HCT116 (cell line): ENCODE results near the gene TAF12. TPM values are rescaled to one million over a fixed set of nuclear protein-coding genes. Genes with fewer than 3 reads are reported as not detected.

Experiments used
- ATAC-seq: fragments of 200-7000 bp; cut with Tn5 transposase; 2 replicates; pipeline ENCODE4 v1.9.1; 2020; ENCODE audit warnings: mild to moderate bottlenecking, moderate library complexity
- BruUV-seq: library from RNA; stranded (reverse); fragments of 400-500 nt; replicated peaks from 2 replicates; lab custom pipeline; 2021; lab: Mats Ljungman, UMichigan
- CTCF ChIA-PET: fragments of 300-600 bp; sonication (Branson Sonifier 250); formaldehyde crosslinking; loops from one replicate; lab custom pipeline; 2021; ENCODE audit warnings: antibody characterized with exemption; lab: Charles Lee
- POLR2A ChIA-PET: fragments of 300-600, 350-600 bp; sonication (Branson Sonifier 250); formaldehyde crosslinking; loops from one replicate; lab custom pipeline; 2021; ENCODE audit warnings: antibody characterized with exemption; lab: Charles Lee
- RAD21 ChIA-PET, 2 experiments: fragments of 300-600 bp; sonication (Branson Sonifier 250); formaldehyde crosslinking; loops; one replicate each; lab custom pipeline; 2023; ENCODE audit warnings: low total read pairs in 2 of 2; ENCODE audit not compliant: uncharacterized antibody in 2 of 2, unreplicated experiment in 2 of 2, low non-redundant PET in 1 of 2; lab: Charles Lee
- DNase-seq: peaks from one replicate; pipeline ENCODE4 v3.0.0-alpha.2; 2010; ENCODE audit warnings: low read depth, low spot score
- H2AFZ ChIP-seq: fragments of 200-600 bp; shearing (Covaris generic), sonication (generic); 2 replicates; pipeline ENCODE4 v1.6.1; 2017; ENCODE audit warnings: low read depth, mixed run types, mixed read lengths, antibody characterized with exemption, low read length; ENCODE audit not compliant: poor library complexity, severe bottlenecking
- H3K27ac ChIP-seq: 2 replicates; pipeline ENCODE4 v1.5.1; 2012; ENCODE audit warnings: low read depth, low read length
- H3K27me3 ChIP-seq: fragments of 200-600 bp; sonication (generic); 2 replicates; pipeline ENCODE4 v1.6.1; 2016; ENCODE audit warnings: mixed run types, low read length, mixed read lengths; ENCODE audit not compliant: insufficient read depth
- H3K36me3 ChIP-seq, 2 experiments: fragments of 200-500 bp in 1 of 2; fragments of 200-600 bp in 1 of 2; sonication (Bioruptor generic) in 1 of 2; sonication (generic) in 1 of 2; 2 replicates each; pipeline versions ENCODE4 v1.5.1 to v1.6.1; 2014 to 2016; ENCODE audit warnings: low read length in 2 of 2, inconsistent platforms in 1 of 2, mixed read lengths in 1 of 2, mixed run types in 1 of 2; ENCODE audit not compliant: insufficient read depth in 2 of 2, control insufficient read depth in 1 of 2
- H3K4me1 ChIP-seq, 2 experiments: fragments of 200-600 bp in 1 of 2; sonication (generic) in 1 of 2; 2 replicates each; pipeline versions ENCODE4 v1.5.1 to v1.6.1; 2012 to 2017; ENCODE audit warnings: low read length in 2 of 2, inconsistent platforms in 1 of 2, mild to moderate bottlenecking in 1 of 2, mixed read lengths in 1 of 2, mixed run types in 1 of 2, moderate library complexity in 1 of 2; ENCODE audit not compliant: insufficient read depth in 2 of 2, control insufficient read depth in 1 of 2
- H3K4me2 ChIP-seq: fragments of 200-600 bp; sonication (generic); 2 replicates; pipeline ENCODE4 v1.6.1; 2017; ENCODE audit warnings: mixed run types, low read length, mixed read lengths
- H3K4me3 ChIP-seq, 2 experiments: fragments of 200-600 bp in 1 of 2; sonication (generic) in 1 of 2; replicated peaks in 1 of 2; 2 replicates each; pipeline ENCODE4 v1.5.1; 2011 to 2016; ENCODE audit warnings: low read length in 2 of 2, control low read depth in 1 of 2, low read depth in 1 of 2, mild to moderate bottlenecking in 1 of 2, mixed read lengths in 1 of 2, mixed run types in 1 of 2
- H3K79me2 ChIP-seq: fragments of 200-600 bp; sonication (generic); 2 replicates; pipeline ENCODE4 v1.6.1; 2017; ENCODE audit warnings: mild to moderate bottlenecking, mixed run types, low read length, moderate library complexity, mixed read lengths; ENCODE audit not compliant: insufficient read depth
- H3K9ac ChIP-seq: fragments of 200-600 bp; sonication (generic); 2 replicates; pipeline ENCODE4 v1.6.1; 2016; ENCODE audit warnings: low read length, mixed read lengths
- H3K9me2 ChIP-seq: fragments of 200-600 bp; sonication (generic), shearing (Covaris generic); 2 replicates; pipeline ENCODE4 v1.6.1; 2017; ENCODE audit warnings: mixed run types, mild to moderate bottlenecking, moderate library complexity; ENCODE audit not compliant: insufficient read depth
- H3K9me3 ChIP-seq, 2 experiments: fragments of 200-500 bp in 1 of 2; fragments of 200-600 bp in 1 of 2; sonication (Bioruptor generic) in 1 of 2; sonication (generic) in 1 of 2; 2 replicates each; pipeline ENCODE4 v1.6.1; 2014 to 2017; ENCODE audit warnings: low read length in 2 of 2, mixed read lengths in 2 of 2, inconsistent platforms in 1 of 2, low read depth in 1 of 2, mild to moderate bottlenecking in 1 of 2, mixed run types in 1 of 2, moderate library complexity in 1 of 2; ENCODE audit not compliant: control insufficient read depth in 1 of 2, insufficient read depth in 1 of 2
- H4K20me1 ChIP-seq: fragments of 200-600 bp; sonication (generic), shearing (Covaris generic); 2 replicates; pipeline ENCODE4 v1.6.1; 2017; ENCODE audit warnings: mixed run types, mild to moderate bottlenecking, moderate library complexity; ENCODE audit not compliant: insufficient read depth
- POLR2AphosphoS5 ChIP-seq: IDR thresholded peaks from 2 replicates; pipeline ENCODE4 v1.6.1; 2011; ENCODE audit warnings: mild to moderate bottlenecking, low read depth, low read length, moderate library complexity
- RAD21 ChIP-seq: IDR thresholded peaks from 2 replicates; pipeline ENCODE4 v1.6.1; 2012; ENCODE audit warnings: low read depth, mild to moderate bottlenecking
- SP1 ChIP-seq: IDR thresholded peaks from 2 replicates; pipeline ENCODE4 v1.6.1; 2012; ENCODE audit warnings: low read depth
- SRF ChIP-seq: IDR thresholded peaks from 2 replicates; pipeline ENCODE4 v1.6.1; 2012; ENCODE audit warnings: low read depth
- ZNF274 ChIP-seq: fragments of 200-500 bp; sonication (Bioruptor generic); IDR thresholded peaks from 2 replicates; pipeline ENCODE4 v1.6.1; 2014; ENCODE audit warnings: mild to moderate bottlenecking, low read depth, low read length, inconsistent platforms
- intact Hi-C: fragments of 100-400 bp; cut with micrococcal nuclease; formaldehyde crosslinking; loops from 2 replicates; pipeline ENCODE4 v1.10.0; 2022
- total RNA-seq: library from RNA; stranded (reverse); gene quantifications from one replicate; pipeline ENCODE4 v1.2.1, GENCODE V29; 2021; ENCODE audit not compliant: unreplicated experiment
- TF ChIP-seq, protein P1 (sequence below), 3 experiments: fragments of 200-600 bp in 1 of 3; sonication (generic) in 1 of 3; IDR thresholded peaks in 2 of 3; conservative IDR thresholded peaks in 1 of 3; 2 replicates each; pipeline ENCODE4 v1.5.1; 2012 to 2017; ENCODE audit warnings: low read depth in 2 of 3, low read length in 2 of 3, antibody characterized with exemption in 1 of 3, borderline replicate concordance in 1 of 3, control low read depth in 1 of 3, mild to moderate bottlenecking in 1 of 3, mixed read lengths in 1 of 3, mixed run types in 1 of 3, moderate library complexity in 1 of 3; ENCODE audit not compliant: insufficient read depth in 1 of 3
- TF ChIP-seq, protein P2 (sequence below): IDR thresholded peaks from 2 replicates; pipeline ENCODE4 v1.6.1; 2011; ENCODE audit warnings: mild to moderate bottlenecking, low read length, moderate library complexity; ENCODE audit not compliant: insufficient replicate concordance; ENCODE audit errors: extremely low read depth
- TF ChIP-seq, protein P3 (sequence below): IDR thresholded peaks from 2 replicates; pipeline ENCODE4 v1.6.1; 2012; ENCODE audit warnings: low read depth

TAF12 gene
- total RNA-seq, 1 experiment from 2014 or later = 39.0 TPM

DNA sequence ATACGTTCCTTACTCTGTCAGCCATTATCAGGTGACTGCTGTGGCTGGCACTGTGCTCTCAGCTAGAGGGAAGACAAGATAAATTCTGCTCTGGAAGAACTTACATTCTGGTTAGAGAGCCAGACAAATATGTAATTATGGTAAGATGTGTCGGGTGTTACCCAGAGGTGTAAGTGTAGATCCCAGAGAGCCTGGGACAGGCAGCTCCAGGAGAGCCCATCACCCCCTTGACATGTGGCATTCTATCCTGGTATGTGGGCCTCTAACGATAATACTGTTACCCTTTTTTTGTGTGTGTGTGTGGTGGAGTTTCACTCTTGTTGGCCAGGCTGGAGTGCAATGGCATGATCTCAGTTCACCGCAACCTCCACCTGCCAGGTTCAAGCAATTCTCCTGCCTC, 71.0 kb downstream of the TAF12 start:
- Histone ChIP-seq H3K9me3 (no peaks in the 10 kb centered on the region), H3K4me1 (no peaks in the 10 kb centered on the region), H3K9me2 (no peaks in the 10 kb centered on the region), H3K9ac (no peak overlapping the region), H3K4me2 (no peak overlapping the region), H3K27me3 (no peaks in the 10 kb centered on the region), H3K79me2 (no peaks in the 10 kb centered on the region), H3K27ac (no peak overlapping the region), H3K36me3 (peaks cover 17 to 24% of the 10 kb centered on the region in 2 experiments), H2AFZ (no peak overlapping the region), H4K20me1 (no peaks in the 10 kb centered on the region), H3K4me3 (no peak overlapping the region)
- TF ChIP-seq SRF = no peak
- no peak for TF ChIP-seq RAD21
- TF ChIP-seq, protein P1, sequence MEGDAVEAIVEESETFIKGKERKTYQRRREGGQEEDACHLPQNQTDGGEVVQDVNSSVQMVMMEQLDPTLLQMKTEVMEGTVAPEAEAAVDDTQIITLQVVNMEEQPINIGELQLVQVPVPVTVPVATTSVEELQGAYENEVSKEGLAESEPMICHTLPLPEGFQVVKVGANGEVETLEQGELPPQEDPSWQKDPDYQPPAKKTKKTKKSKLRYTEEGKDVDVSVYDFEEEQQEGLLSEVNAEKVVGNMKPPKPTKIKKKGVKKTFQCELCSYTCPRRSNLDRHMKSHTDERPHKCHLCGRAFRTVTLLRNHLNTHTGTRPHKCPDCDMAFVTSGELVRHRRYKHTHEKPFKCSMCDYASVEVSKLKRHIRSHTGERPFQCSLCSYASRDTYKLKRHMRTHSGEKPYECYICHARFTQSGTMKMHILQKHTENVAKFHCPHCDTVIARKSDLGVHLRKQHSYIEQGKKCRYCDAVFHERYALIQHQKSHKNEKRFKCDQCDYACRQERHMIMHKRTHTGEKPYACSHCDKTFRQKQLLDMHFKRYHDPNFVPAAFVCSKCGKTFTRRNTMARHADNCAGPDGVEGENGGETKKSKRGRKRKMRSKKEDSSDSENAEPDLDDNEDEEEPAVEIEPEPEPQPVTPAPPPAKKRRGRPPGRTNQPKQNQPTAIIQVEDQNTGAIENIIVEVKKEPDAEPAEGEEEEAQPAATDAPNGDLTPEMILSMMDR (IDR thresholded peaks at IDR 0.05 in 2 of 3, conservative IDR thresholded peaks at IDR 0.05 in 1 of 3; ENCODE audit: borderline replicate concordance in 1 of 3, insufficient read depth in 1 of 3, low read depth in 2 of 3, low read length in 2 of 3) = no peak
- CTCF ChIA-PET = no interaction called here
- POLR2A ChIA-PET = interaction anchor here (4.6 kb wide), 1 partner anchor 10 kb away, joined by 27 read pairs; no protein-coding TSS in a partner anchor
- ATAC-seq (no peak), DNase-seq (no peak)
- intact Hi-C loops = no loop called here
- RAD21 ChIA-PET = no interaction called here
- no TSS peak for BruUV-seq

DNA sequence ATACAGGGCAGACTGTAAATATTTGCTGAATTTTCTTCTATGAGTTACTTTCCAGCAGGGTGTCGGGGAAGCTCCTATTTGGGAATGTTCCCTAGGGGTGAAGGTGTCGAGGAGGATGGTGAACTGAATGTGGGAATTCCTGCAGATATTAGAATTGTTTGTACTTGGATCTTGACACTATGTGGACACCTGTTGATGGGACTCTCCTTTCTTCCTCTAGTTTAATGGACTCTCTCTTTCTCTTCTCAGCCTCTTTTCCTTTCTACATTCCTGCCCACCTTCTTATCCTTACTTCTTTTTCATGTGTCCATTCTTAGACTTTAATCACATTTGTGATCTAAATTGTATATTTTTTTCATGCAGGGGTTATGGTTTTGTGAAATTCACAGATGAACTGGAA, 75.9 kb downstream of the TAF12 start:
- Histone ChIP-seq H3K27ac (no peak overlapping the region), H3K36me3 (peaks cover 24 to 43% of the 10 kb centered on the region in 2 experiments), H3K9me2 (no peaks in the 10 kb centered on the region), H3K4me2 (no peak overlapping the region), H3K9ac (no peak overlapping the region), H2AFZ (no peak overlapping the region), H3K79me2 (no peaks in the 10 kb centered on the region), H4K20me1 (no peaks in the 10 kb centered on the region), H3K4me1 (no peaks in the 10 kb centered on the region), H3K4me3 (no peak overlapping the region), H3K9me3 (no peaks in the 10 kb centered on the region), H3K27me3 (no peaks in the 10 kb centered on the region)
- BruUV-seq = no TSS peak
- DNase-seq (no peak), ATAC-seq (no peak)
- ChIA-PET CTCF (no interaction called here), RAD21 (no interaction called here), POLR2A (interaction anchor here (0.9 kb wide), 1 partner anchor 13 kb away, joined by 3 read pairs; no protein-coding TSS in a partner anchor)
- intact Hi-C loops = no loop called here
- TF ChIP-seq SRF (no peak), ZNF274 (no peak), POLR2AphosphoS5 (no peak), RAD21 (no peak), SP1 (no peak)
- TF ChIP-seq, protein P2, sequence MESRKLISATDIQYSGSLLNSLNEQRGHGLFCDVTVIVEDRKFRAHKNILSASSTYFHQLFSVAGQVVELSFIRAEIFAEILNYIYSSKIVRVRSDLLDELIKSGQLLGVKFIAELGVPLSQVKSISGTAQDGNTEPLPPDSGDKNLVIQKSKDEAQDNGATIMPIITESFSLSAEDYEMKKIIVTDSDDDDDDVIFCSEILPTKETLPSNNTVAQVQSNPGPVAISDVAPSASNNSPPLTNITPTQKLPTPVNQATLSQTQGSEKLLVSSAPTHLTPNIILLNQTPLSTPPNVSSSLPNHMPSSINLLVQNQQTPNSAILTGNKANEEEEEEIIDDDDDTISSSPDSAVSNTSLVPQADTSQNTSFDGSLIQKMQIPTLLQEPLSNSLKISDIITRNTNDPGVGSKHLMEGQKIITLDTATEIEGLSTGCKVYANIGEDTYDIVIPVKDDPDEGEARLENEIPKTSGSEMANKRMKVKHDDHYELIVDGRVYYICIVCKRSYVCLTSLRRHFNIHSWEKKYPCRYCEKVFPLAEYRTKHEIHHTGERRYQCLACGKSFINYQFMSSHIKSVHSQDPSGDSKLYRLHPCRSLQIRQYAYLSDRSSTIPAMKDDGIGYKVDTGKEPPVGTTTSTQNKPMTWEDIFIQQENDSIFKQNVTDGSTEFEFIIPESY = no peak
- TF ChIP-seq, protein P3, sequence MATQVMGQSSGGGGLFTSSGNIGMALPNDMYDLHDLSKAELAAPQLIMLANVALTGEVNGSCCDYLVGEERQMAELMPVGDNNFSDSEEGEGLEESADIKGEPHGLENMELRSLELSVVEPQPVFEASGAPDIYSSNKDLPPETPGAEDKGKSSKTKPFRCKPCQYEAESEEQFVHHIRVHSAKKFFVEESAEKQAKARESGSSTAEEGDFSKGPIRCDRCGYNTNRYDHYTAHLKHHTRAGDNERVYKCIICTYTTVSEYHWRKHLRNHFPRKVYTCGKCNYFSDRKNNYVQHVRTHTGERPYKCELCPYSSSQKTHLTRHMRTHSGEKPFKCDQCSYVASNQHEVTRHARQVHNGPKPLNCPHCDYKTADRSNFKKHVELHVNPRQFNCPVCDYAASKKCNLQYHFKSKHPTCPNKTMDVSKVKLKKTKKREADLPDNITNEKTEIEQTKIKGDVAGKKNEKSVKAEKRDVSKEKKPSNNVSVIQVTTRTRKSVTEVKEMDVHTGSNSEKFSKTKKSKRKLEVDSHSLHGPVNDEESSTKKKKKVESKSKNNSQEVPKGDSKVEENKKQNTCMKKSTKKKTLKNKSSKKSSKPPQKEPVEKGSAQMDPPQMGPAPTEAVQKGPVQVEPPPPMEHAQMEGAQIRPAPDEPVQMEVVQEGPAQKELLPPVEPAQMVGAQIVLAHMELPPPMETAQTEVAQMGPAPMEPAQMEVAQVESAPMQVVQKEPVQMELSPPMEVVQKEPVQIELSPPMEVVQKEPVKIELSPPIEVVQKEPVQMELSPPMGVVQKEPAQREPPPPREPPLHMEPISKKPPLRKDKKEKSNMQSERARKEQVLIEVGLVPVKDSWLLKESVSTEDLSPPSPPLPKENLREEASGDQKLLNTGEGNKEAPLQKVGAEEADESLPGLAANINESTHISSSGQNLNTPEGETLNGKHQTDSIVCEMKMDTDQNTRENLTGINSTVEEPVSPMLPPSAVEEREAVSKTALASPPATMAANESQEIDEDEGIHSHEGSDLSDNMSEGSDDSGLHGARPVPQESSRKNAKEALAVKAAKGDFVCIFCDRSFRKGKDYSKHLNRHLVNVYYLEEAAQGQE = no peak
